ENCODE results near the gene CKMT1B.
"Not testable (repeated sequence)": the region's sequence is repeated elsewhere in the genome, so short reads cannot be mapped to it uniquely, and the experiment has no call there.

CKMT1B gene

GRCh38 chr15:43626937-43627336 lies 33.1 kb downstream of the CKMT1B start:
- DNase-seq (ENCODE audit: low read depth in 3 of 3, low spot score in 1 of 3): not testable (repeated sequence)

- DNase-seq (ENCODE audit: low read depth in 3 of 3, low spot score in 1 of 3): not testable (repeated sequence)
Measured at GRCh38 chr15:43638464-43639204, 44.8 kb downstream of the CKMT1B start.

Measured in stimulated activated CD4-positive, alpha-beta T cell treated with anti-CD3 and anti-CD28 coated beads, TNF-alpha, amount 100 ng/mL, for 1 hour (primary cell).